ENCODE data around the gene SDC1.

The SDC1 gene

GRCh38 chr2:20165677-20166509, 59.0 kb downstream of the SDC1 start:
- no peak for TF ChIP-seq CTCF (IDR thresholded peaks at IDR 0.05)

GRCh38 chr2:20164734-20165478, 60.0 kb downstream of the SDC1 start:
- peak in 1 of 2 donors; percentile 19 for DNase-seq
- no peak overlapping the region for H3K27ac ChIP-seq
- no peak for TF ChIP-seq CTCF (IDR thresholded peaks at IDR 0.05)
- H3K4me1 ChIP-seq, result no peaks in the 10 kb centered on the region
- H3K36me3 ChIP-seq, result no peaks in the 10 kb centered on the region
- H3K4me3 ChIP-seq, result no peak overlapping the region
- H3K9me3 ChIP-seq, result no peaks in the 10 kb centered on the region
- H3K27me3 ChIP-seq, result peaks cover 0 to 26% of the 10 kb centered on the region in 2 donors
- intact Hi-C loops (cut with DNase I; ENCODE audit: low total_unique reads), result no loop called here

More at GRCh38 chr2:20165677-20166509, 59.0 kb downstream of the SDC1 start:
- H3K27ac ChIP-seq, result no peak overlapping the region
- intact Hi-C loops (cut with DNase I; ENCODE audit: low total_unique reads), result no loop called here
- H3K4me1 ChIP-seq, result no peaks in the 10 kb centered on the region
- H3K9me3 ChIP-seq, result no peaks in the 10 kb centered on the region
- peaks cover 0 to 25% of the 10 kb centered on the region in 2 donors for H3K27me3 ChIP-seq
- H3K36me3 ChIP-seq, result no peaks in the 10 kb centered on the region
- DNase-seq, result peak in 1 of 2 donors; percentile 10
- H3K4me3 ChIP-seq, result no peak overlapping the region

GRCh38 chr2:20164061-20164733, 60.7 kb downstream of the SDC1 start:
- no peaks in the 10 kb centered on the region for H3K36me3 ChIP-seq
- no peaks in the 10 kb centered on the region for H3K4me1 ChIP-seq
- H3K27me3 ChIP-seq, result peaks cover 0 to 28% of the 10 kb centered on the region in 2 donors
- no peak for TF ChIP-seq CTCF (IDR thresholded peaks at IDR 0.05)
- no peak overlapping the region for H3K27ac ChIP-seq
- no peaks in the 10 kb centered on the region for H3K9me3 ChIP-seq
- no peak overlapping the region for H3K4me3 ChIP-seq
- DNase-seq, result peak in 1 of 2 donors; percentile 55
- intact Hi-C loops (cut with DNase I; ENCODE audit: low total_unique reads), result no loop called here

GRCh38 chr2:20159411-20160070, 65.4 kb downstream of the SDC1 start:
- H3K9me3 ChIP-seq, result no peaks in the 10 kb centered on the region
- H3K4me3 ChIP-seq, result no peak overlapping the region
- no peak overlapping the region for H3K27ac ChIP-seq
- H3K36me3 ChIP-seq, result no peaks in the 10 kb centered on the region
- no peak for TF ChIP-seq CTCF (IDR thresholded peaks at IDR 0.05)
- H3K4me1 ChIP-seq, result no peaks in the 10 kb centered on the region
- intact Hi-C loops (cut with DNase I; ENCODE audit: low total_unique reads), result no loop called here
- DNase-seq, result no peak
- peaks cover 0 to 3% of the 10 kb centered on the region in 2 donors for H3K27me3 ChIP-seq

GRCh38 chr2:20157193-20157891, 67.6 kb downstream of the SDC1 start:
- intact Hi-C loops (cut with DNase I; ENCODE audit: low total_unique reads), result no loop called here
- H3K9me3 ChIP-seq, result no peaks in the 10 kb centered on the region
- no peaks in the 10 kb centered on the region for H3K36me3 ChIP-seq
- DNase-seq, result no peak
- peaks cover 0 to 3% of the 10 kb centered on the region in 2 donors for H3K27me3 ChIP-seq
- TF ChIP-seq CTCF (IDR thresholded peaks at IDR 0.05), result no peak
- H3K27ac ChIP-seq, result no peak overlapping the region
- H3K4me1 ChIP-seq, result no peaks in the 10 kb centered on the region
- H3K4me3 ChIP-seq, result no peak overlapping the region

All from tibial artery (tissue), 4 donors.